ENCODE results near the gene DOK7.

The DOK7 gene

DNA sequence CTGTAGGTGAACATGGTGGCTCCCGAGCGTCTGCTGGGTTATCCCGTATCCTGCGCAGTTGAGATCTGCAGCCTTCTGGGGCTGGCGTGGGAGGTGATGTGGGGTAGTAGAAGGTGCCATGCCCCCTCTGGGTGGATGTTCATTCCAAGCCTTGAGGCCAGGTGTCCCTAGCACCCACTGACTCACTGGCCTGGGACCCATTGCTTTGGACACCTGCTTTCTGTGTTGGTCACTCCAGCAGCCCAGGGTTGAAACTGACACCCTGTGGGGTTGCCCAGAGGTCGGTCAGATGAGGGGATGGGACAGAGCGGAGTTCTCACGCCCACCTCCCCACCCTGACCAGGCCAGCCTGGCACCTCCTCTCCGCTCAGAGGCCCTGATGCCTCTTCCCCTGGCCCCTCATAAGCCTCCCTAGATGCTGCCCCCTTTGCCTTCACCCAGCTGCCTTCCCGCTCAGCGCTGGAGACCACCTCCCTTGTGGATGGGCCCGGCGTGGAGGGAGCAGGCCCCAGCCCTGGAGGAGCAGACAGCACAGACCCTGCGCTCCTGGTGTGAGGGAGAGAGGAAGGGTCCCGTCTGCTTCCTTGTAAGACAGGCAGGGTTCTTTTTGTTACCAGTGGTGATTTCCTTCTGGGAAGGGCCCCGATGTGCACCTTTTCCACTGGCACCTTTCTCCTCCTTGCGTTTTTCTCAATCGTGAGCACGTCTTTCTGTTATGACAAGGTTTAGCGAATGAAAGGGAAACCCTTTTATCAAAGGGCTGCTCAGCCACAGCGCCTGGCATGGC, 2.0 kb downstream of the DOK7 start:
- no peak for DNase-seq

DNA sequence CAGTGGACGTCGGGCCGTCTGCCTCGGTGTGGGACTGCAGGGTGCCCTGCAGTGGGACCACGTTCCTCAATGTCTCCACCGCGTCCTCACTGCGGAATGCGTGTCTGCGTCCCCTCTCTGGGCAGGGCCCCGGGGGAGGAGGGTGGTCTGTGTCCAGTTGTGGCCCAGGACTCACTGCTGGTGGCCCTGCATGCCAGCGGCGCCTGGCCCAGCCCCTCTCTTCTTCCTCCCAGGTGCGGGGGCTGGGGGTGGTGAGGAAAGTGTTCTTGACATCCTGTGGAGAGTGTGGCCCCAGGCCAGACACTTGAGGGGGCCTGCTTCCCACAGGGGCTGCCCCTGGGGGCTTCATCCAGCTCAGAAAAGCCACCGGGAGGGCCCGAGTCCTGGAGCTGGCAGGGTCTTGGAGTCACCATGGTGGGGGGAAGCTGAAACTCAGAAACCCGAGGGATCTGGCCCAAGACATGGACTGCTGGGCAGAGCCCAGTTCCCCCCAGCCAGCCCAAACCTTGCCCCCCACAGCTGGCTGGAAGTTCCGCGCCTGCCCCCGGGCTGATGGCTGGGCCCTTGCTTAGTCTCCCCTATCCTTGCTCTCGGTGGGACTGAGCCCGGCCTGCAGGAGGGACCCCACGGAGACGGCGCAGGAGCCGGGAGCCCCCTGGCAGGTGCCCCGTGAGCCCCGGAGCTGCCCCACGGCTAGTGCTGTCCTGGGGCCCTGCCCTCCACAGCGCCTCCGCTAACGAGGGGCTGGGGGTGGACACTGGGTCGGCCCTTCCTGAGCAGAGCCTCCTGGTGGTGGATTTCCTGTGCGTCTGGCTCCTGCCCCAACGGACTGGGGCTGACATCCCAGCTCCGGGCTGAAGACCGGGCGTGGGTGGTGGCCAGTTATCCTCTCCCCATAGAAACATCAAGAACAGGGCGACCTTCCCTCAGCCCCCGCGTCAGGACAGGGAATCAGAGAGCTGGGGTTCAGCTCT, 2.9 kb downstream of the DOK7 start:
- no peak for DNase-seq

DNA sequence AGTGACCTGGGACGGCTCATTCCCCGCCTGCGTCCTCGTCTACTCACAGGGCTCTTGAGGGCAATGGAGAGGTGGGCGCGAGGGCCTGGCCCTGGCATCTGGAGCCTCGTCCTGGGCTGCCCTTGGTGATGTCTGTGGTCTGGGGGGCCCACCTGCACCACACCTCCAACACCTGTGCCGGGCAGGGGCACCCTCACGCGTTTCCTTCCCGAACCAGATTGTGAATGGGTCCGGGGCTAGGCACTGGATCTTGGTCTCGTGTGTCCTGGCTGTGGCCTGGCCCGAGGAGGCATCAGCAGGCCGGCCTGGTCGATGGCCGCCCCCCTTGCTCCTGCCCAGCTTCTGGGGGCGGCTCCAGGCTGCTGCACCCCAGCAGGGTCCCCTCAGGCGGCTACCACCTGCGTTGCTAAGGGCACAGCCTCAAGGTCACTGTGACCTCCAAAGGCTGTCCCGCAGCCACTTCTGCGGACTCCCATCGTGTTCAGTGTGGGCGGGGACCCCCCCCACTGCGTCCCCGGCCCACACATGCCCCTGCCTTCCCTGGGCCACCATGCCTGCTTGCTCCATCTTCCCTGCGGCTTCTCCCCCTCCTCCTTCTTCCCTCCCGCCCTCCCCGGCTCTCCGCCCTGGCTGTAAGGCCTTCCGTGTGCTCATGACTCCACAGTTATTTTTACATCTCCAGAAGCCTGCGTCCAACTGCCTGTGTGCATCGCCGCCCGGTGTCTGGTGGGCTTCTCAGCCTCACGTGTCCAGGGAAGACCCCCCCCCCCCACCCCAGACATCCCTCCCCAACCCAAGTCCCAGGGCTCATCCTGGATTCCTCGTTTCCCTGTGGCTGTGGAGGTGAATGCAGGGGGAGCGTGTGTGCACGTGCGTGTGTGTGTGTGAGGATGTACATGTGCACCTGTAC, 3.8 kb downstream of the DOK7 start:
- no peak for DNase-seq

DNA sequence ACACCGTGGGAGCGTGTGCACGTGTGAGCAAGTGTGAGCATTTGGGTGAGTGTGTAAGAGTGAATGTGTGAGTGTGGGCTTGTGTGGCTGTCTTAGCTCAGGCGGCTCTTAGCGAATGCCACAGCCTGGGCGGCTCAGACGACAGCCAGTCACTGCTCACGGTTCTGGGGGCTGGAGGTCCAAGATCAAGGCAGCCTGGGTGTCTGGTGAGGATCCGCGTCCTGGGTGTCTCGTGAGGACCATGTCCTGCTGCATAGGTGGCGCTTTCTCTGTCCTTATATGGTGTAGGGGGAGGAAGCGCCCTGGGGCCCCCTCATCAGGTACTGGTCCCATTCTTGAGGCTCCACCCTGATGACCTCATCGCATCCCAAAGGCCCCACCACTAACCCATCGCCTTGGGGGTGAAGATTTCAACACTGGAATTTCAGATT, 4.5 kb downstream of the DOK7 start:
- no peak for DNase-seq

DNA sequence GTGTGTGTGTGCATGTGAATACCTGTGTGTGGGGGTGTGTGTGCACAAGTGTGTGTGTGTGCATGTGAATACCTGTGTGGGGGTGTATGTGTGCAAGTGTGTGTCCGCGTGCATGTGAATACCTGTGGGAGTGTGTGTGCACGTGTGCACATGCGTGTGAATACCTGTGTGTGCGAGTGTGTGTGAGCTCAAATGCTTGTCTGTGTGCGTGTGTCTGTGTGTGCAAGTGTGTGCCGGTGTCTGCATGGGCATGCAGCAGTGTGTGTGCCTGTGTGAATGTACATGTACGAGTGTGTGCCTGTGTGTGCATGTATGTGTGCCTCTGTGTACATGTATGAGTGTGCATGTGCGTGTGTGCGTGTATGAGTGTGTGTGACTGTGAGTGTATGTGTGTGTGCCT, 5.0 kb downstream of the DOK7 start:
- no peak for DNase-seq

DNA sequence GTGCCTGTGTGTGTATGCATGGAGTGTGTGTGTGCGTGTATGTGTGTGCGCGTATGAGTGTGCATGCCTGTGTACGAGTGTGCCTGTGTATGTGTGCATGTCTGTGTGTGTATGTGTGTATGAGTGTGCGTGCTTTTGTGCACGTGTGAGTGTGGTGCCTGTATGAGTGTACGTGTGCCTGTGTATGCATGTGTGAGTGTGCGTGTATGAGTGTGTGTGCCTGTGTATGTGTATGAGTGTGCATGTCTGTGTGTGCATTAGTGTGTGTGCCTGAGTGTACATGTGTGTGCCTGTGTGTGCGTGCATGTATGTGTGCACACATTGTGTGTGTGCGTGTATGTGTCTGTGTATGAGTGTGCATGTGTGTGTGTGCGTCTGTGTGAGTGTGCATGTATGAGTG, 5.7 kb downstream of the DOK7 start:
- no peak for DNase-seq

DNA sequence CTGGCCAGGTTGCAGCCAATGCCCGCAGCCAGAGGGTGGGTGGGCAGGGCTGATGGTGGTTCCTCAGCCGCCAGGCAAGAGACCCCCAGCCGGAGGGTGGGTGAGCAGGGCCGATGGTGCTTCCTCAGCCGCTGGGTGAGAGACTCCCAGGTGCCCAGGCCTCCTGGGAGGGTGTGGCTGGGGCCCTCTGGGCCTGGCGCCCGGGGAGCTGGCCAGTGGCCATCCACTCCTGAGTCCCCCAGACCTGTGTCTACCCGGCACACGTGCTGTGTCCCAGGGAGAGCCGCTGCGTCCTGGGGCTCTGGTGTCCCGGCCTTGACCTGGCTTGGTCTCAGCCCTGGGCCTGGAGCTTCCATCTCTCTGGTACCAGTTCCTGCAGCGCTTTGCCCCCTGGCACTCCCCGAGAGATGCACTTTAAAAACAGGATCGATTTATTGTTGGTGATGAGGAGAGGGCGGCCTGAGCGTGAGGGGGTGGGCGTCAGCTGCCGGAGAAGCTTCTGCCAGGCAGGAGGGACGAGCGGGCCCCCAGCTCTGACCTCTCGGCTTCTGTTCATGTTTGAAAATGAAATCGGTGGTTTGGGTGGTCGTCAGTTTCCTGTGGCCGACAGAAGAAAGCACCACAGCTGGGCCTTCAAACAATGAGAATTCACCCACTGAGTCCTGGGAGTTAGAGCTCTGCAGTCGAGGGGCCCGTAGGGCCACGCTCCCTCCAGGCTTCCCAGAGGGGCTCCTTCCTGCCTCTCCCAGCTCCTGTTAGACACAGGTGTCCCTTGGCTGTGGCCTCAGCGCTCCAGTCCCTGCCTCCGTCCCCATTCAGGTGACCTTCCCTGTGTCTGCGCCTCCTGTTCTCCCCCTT, 6.5 kb downstream of the DOK7 start:
- DNase-seq = no peak

DNA sequence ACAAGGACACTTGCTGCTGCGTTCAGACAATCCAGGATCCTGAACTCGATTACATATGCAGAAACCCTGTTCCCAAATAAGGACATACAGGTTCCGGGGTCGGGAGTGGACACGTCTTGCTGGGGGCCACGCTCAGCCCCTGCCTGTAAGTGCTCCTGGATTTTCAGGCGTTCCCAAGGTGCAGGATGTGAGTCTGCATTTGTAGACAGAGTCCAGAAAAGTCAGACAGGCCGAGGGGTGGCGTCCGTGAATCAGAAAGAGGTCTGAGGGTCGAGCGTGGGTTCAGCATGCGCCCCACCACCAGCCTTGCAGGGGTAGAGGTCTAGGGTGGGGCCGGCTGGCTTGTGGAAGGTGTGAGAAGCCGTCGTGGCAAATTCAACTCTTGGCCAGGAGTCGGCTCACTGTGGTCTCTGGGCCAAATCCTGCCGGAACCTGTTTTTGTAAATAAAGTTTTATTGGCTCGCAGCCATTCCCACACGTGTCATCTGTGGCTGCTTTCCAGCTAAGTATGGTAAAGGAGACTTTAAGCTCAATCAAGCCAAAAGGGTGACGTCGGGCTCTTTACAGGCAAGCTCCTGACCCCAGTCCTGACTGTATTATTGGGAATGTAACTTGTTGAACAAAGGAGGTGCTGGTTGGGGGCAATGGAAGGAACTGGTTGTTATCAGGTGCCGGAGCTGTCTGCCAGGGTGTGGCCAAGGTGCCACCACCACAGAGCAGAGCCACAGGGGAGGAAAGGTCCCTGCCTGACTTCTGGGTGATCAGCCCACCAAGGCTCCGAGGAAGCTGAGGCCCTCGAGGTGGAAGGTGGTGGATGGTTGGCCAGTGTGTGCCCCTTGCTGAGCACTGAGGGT, 7.4 kb downstream of the DOK7 start:
- no peak for DNase-seq

DNA sequence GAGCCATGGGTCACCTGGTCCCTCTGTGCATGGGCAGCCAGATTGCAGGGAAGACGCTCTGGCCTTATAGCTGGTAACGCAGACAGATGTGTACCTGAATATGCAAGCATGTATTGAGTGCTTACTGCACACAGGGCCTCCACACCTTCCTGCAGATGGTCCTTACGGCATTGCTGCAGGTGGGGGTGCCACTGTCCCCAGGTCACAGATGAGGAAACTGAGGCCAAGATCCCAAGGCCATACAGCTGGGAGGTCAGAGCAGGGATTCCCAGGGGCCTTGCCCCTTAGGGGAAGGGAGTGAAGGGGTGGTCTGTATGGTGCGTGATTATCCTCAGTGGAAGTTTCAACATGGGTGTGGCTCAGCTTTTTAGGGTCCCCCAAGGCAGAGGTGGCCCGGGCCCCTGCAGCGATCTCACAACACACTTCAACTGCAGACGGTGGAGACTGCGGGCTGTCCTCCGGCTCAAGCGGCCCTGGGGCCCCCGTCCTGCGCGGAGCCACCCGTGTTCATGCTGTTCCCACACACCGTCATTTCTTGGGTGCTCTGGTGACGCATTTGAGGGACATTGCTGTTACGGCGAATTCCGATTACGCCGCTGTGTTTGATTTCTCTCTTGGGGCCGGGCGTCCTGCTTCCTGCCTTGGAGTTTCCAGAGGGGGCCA, 8.1 kb downstream of the DOK7 start:
- no peak for DNase-seq

DNA sequence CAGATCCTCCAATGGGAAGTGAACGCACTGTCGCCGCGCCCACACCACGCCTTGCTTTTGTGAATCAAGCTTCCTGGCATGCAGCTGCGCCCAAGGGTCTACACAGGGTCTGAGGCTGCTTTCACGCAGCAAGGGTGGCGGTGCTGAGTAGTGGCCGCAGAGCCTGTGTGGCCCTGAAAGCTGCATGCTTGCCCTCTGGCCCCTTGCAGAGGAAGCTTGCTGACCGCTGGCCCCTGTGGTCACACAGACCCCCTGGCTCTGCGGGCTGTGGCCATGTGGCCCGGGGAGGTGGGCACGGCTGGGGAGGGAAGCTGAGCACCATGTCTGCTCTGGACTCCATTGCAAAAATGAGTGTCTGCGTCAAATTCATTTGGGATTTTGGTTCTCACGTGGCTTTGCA, 8.8 kb downstream of the DOK7 start:
- DNase-seq = no peak

DNA sequence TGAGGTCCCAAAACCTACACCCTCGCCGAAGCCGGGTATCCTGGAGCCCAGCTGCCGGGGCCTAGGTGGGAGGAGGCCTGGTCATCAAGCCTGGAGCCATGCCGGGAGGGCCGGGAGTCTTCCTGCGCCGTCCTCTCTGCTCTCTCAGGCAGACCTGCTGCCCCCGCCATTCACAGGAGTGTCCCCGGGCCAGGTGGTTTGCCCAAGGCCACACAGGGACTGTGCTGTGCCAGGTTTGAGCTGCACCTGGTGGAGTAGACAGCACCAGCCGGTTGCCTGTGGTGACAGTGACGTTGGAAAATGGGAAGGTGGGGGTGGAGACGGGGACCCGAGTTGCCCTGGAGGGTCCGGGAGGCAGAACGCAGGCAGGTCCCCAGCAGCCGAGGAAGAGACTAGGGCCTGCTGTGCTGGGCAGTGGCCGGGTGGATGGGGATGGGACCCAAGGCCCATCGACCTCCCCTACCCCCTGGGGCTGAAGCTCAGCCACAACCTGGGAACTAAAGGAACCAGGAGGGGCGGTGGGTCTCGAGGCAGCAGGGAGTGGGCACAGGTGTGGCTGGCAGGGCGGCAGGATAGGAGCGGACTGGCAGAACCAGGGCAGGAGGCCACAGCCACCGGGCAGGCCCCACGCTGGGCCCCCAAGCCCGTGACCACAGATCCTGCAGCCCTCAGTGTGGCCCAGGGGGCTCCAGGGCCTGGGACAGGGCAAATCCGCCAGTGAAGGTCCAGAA, 9.5 kb downstream of the DOK7 start:
- DNase-seq = no peak

DNA sequence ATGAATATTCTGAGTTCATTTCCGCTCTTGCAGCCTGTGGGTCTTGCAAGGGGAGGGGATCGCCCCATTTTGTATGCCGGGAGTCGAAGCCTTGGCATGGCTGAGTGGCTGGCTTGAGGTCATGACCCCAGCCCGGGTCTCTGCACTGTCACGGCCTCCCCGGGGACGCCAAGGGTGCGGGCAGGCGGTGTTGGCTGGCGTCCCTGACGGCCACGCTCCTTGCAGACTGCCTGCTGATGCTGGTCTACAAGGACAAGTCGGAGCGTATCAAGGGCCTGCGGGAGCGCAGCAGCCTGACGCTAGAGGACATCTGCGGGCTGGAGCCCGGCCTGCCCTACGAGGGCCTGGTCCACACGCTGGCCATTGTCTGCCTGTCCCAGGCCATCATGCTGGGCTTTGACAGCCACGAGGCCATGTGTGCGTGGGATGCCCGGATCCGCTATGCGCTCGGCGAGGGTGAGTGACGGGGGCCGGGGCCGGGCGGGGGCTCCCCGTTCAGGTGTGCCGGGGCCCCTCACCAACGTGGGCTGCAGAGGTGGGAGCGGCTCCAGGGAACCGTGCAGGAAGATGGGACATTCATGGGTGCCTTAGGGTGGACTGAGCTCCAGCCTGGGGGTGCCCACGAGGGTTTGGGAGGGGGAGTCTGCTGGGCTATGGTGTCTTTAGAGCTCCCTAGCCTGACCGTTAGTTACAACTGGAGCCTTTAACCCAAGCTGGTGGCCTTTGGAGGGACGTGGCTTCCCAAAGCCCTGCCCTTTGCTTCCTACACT, 10.3 kb downstream of the DOK7 start:
- DNase-seq = no peak

DNA sequence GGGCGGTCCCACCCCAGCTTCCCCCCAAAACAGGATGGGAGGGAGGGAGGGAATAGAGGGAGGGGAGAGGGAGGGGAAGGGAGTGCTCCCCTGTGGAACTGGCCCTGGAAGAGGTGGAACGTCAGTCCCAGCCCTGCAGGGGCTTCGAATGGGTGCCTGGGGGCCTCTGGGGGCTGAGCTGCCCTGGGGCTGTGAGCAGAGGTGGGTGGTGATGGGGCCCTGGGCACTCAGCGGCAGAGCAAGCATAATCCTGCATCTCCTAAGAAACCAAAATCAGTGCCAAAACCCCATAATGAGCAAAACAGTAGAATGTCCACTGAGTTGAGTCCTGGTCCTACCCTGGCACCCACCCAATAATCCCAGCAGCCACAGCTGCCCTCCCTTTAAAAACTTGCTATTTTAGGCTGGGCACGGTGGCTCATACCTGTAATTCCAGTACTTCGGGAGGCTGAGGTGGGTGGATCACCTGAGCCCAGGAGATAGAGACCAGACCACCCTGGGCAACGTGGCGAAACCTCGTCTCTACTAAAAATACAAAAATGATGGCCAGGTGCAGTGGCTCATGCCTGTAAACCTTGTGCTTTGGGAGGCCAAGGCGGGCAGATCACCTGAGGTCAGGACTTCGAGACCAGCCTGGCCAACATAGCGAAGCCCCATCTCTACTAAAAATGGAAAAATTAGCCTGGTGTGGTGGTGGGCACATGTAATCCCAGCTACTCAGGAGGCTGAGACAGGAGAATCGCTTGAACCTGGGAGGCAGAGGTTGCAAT, 11.1 kb downstream of the DOK7 start:
- no peak for DNase-seq

DNA sequence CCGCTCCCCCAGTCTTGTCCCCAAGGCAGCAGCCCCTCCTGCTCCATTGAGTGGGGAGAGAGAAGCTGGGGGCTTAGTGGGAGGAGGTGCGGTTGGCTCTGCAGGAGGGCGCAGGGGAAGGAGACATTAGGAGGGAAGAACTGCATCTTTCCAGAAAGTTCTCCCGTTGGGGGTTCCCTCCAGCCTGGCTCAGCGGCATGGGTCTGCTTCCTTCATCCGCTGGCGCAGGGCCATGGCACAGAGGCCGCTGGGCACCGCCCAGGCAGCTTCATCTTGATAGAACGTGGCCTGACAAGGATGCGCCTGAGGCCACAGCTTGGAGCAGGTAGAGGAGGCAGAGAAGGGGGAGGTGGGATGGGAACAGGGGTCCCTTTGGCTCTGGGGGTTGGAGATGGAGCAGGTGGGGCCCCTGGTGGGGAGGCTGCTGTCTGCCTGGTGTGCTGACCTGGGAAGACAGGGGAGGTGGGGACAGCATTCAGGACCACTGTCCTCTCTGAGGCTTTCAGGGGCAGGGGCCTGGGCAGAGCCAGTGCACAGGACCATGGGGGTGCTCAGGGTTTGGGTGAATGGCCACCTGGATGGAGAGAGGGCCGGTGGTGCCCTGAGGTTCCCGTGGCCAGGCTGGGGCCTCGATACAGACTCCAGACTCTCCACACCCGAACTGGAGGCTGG, 12.1 kb downstream of the DOK7 start:
- no peak for DNase-seq

DNA sequence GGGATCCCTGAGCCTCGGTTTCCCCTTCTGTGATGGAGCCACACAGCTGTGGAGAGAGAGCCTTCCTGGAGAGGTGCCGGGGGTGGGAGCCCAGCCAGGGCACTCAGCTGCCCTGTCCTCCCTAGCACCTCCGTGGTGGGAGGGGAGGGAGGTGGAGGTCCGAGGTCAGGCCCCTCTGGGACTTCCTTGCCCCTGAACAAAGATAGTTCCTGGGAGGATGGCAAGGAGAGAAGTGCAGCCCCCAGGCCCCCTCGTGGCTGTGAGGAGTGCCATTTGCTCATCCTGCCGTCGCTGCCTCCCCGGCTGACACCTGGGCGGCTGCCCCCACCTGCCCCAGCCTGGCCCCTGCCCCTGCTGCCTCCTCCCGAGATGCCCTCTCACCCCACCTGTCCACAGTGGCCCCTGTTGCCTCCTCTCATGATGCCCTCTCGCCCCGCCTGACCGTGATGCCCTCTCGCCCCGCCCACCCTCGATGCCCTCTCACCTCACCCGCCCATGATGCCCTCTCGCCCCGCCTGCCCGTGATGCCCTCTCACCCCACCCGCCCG, 12.7 kb downstream of the DOK7 start:
- no peak for DNase-seq

DNA sequence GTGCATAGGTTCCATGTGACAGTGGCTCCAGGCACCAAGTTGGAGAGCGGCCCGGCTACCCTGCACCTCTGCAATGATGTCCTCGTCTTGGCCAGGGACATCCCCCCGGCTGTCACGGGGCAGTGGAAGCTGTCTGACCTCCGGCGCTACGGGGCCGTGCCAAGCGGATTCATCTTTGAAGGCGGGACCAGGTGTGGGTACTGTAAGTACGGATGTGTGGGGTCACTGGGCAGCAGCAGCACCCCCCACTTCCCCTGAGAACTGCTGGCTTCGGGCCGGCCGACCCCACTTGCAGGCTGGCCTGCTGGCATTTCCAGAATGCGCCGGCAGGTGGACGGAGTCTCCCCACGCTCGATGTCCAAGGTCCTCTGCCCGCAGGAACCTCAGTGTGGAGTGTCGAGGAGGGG, 13.2 kb downstream of the DOK7 start:
- DNase-seq = no peak

Measured in CD4-positive, alpha-beta T cell treated with Interferon gamma for 1 hour (primary cell).